ENCODE data around the gene MMD2. TPM values are rescaled to one million over a fixed set of nuclear protein-coding genes. Genes with fewer than 3 reads are reported as not detected.

The MMD2 gene
- total RNA-seq, 4 donors from 2014 or later: 0.63 TPM; not detected in 3

- H3K4me1 ChIP-seq: peaks cover 0 to 8% (median 0%) of the 10 kb centered on the region in 4 donors
- H3K9me3 ChIP-seq: peaks cover 0 to 11% (median 0%) of the 10 kb centered on the region in 4 donors
- H3K27me3 ChIP-seq: no peaks in the 10 kb centered on the region
- WGBS, 2 donors: 78 to 93% methylated on average over 4 of the region's 4 CpGs
- DNase-seq (ENCODE audit: low spot score in 2 of 2): no peak
- TF ChIP-seq POLR2A (IDR thresholded peaks at IDR 0.05) (no peak), EP300 (IDR thresholded peaks at IDR 0.05) (no peak), CTCF (IDR thresholded peaks at IDR 0.05) (no peak)
- H3K4me3 ChIP-seq: no peak overlapping the region
- no peak overlapping the region for H3K27ac ChIP-seq
- no peaks in the 10 kb centered on the region for H3K36me3 ChIP-seq
Measured at GRCh38 chr7:4944939-4945338, 14.0 kb downstream of the MMD2 start.

GRCh38 chr7:4943297-4943696 is 15.7 kb downstream of the MMD2 start:
- 93% methylated on average over 10 of the region's 10 CpGs for WGBS, 2 donors

GRCh38 chr7:4939971-4940728 is 18.8 kb downstream of the MMD2 start:
- 53 to 54% methylated on average over 24 to 25 of the region's 26 CpGs for WGBS, 2 donors
- peak overlapping the region in 2 of 4 donors; percentile 66 to 74 for H3K27ac ChIP-seq
- no peaks in the 10 kb centered on the region for H3K36me3 ChIP-seq
- TF ChIP-seq EP300 (IDR thresholded peaks at IDR 0.05) (peak in 1 of 2 donors; percentile 69), POLR2A (IDR thresholded peaks at IDR 0.05) (no peak)
- no peaks in the 10 kb centered on the region for H3K27me3 ChIP-seq
- peaks cover 0 to 14% (median 0%) of the 10 kb centered on the region in 4 donors for H3K4me1 ChIP-seq
- DNase-seq (ENCODE audit: low spot score in 2 of 2): peak in 1 of 2 donors; percentile 15
- H3K9me3 ChIP-seq: no peaks in the 10 kb centered on the region
- no peak overlapping the region for H3K4me3 ChIP-seq

More at GRCh38 chr7:4943297-4943696, 15.7 kb downstream of the MMD2 start:
- no peaks in the 10 kb centered on the region for H3K36me3 ChIP-seq
- no peak for TF ChIP-seq CTCF (IDR thresholded peaks at IDR 0.05)
- no peak for TF ChIP-seq POLR2A (IDR thresholded peaks at IDR 0.05)
- no peak for TF ChIP-seq EP300 (IDR thresholded peaks at IDR 0.05)
- DNase-seq (ENCODE audit: low spot score in 2 of 2): no peak
- no peak overlapping the region for H3K27ac ChIP-seq
- H3K4me1 ChIP-seq: peaks cover 0 to 14% (median 0%) of the 10 kb centered on the region in 4 donors
- H3K9me3 ChIP-seq: peaks cover 0 to 6% (median 0%) of the 10 kb centered on the region in 4 donors
- H3K4me3 ChIP-seq: no peak overlapping the region
- no peaks in the 10 kb centered on the region for H3K27me3 ChIP-seq

GRCh38 chr7:4937411-4937810 is 21.6 kb downstream of the MMD2 start:
- Histone ChIP-seq H3K36me3 (no peaks in the 10 kb centered on the region), H3K27ac (no peak overlapping the region), H3K27me3 (no peaks in the 10 kb centered on the region), H3K4me3 (no peak overlapping the region), H3K4me1 (peaks cover 0 to 14% (median 0%) of the 10 kb centered on the region in 4 donors), H3K9me3 (no peaks in the 10 kb centered on the region)
- 74 to 76% methylated on average over 7 of the region's 7 CpGs for WGBS, 2 donors
- TF ChIP-seq POLR2A (IDR thresholded peaks at IDR 0.05) (no peak), EP300 (IDR thresholded peaks at IDR 0.05) (no peak)
- no peak for DNase-seq (ENCODE audit: low spot score in 2 of 2)

- H3K27ac ChIP-seq: no peak overlapping the region
- H3K27me3 ChIP-seq: no peaks in the 10 kb centered on the region
- TF ChIP-seq POLR2A (IDR thresholded peaks at IDR 0.05) (no peak), EP300 (IDR thresholded peaks at IDR 0.05) (no peak), CTCF (IDR thresholded peaks at IDR 0.05) (no peak)
- no peaks in the 10 kb centered on the region for H3K36me3 ChIP-seq
- no peak for DNase-seq (ENCODE audit: low spot score in 2 of 2)
- 73 to 74% methylated on average over 15 of the region's 15 CpGs for WGBS, 2 donors
- peaks cover 0 to 5% (median 2%) of the 10 kb centered on the region in 4 donors for H3K4me1 ChIP-seq
- H3K9me3 ChIP-seq: no peaks in the 10 kb centered on the region
- no peak overlapping the region for H3K4me3 ChIP-seq
Measured at GRCh38 chr7:4934419-4935025, 24.5 kb downstream of the MMD2 start.

- Histone ChIP-seq H3K36me3 (no peaks in the 10 kb centered on the region), H3K4me3 (no peak overlapping the region), H3K27me3 (peaks cover 0 to 2% of the 10 kb centered on the region in 2 donors), H3K27ac (peak overlapping the region; percentile 44 to 84 (median 68)), H3K9me3 (no peaks in the 10 kb centered on the region), H3K4me1 (peaks cover 0 to 5% (median 0%) of the 10 kb centered on the region in 4 donors)
- peak; percentile 45 to 79 for TF ChIP-seq EP300 (IDR thresholded peaks at IDR 0.05)
- TF ChIP-seq POLR2A (IDR thresholded peaks at IDR 0.05): peak in 1 of 2 donors; percentile 51
- peak in 1 of 5 experiments; percentile 32 for TF ChIP-seq CTCF (IDR thresholded peaks at IDR 0.05)
- 14 to 31% methylated on average over 12 of the region's 12 CpGs for WGBS, 2 donors
- DNase-seq (ENCODE audit: low spot score in 2 of 2): peak; percentile 11 to 42
Measured at GRCh38 chr7:4931943-4932342, 27.0 kb downstream of the MMD2 start.

Measured in tibial nerve (tissue), 4 donors.